Measurements from ENCODE around the gene GBGT1. TPM values are rescaled to one million over a fixed set of nuclear protein-coding genes. Genes with fewer than 3 reads are reported as not detected.
A peak's percentile ranks its signal among the peaks of the same experiment; 100 is the strongest.

GBGT1 gene
- total and polyA plus RNA-seq, 4 donors: 2.8 to 28.9 (median 9.2) TPM

DNA sequence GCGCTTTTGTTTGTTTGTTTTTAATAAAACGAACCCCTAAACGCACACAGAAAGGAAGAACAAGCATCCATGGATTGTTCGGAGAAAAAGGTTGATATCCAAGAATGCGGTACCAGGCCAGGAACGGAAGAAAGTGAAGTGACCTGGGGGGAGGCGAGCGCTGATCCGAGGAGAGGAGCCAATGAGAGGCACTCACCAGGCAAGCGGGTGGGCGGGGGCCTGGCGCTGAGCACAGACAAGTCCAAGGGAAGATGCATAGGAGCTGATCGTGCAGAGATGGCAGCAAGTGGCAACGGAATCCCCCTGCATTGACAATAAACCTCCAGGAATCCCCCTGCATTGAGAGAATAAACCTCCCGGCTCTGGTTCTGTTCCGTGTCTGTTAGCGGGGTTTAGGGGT, 36.9 kb upstream of the GBGT1 start:
- Histone ChIP-seq H3K27me3 (ENCODE audit: control insufficient read depth in 1 of 2, insufficient read depth in 2 of 2, low read length in 1 of 2) (no peaks in the 10 kb centered on the region), H3K9me3 (ENCODE audit: control insufficient read depth, low read length) (no peaks in the 10 kb centered on the region), H3K36me3 (ENCODE audit: control insufficient read depth in 1 of 2, insufficient read depth in 2 of 2, low read length in 1 of 2) (no peaks in the 10 kb centered on the region), H3K4me1 (ENCODE audit: control insufficient read depth in 1 of 2, insufficient read depth in 2 of 2, low read length in 2 of 2) (no peaks in the 10 kb centered on the region), H3K4me3 (ENCODE audit: low read length in 2 of 2) (no peak overlapping the region), H3K27ac (ENCODE audit: low read depth in 1 of 2, low read length in 2 of 2) (no peak overlapping the region)
- intact Hi-C loops (cut with DNase I): no loop called here
- peak in 1 of 2 donors; percentile 45 for DNase-seq
- WGBS, 2 donors: 86 to 90% methylated on average over 16 to 17 of the region's 17 CpGs
- no peak for ATAC-seq (ENCODE audit: low FRiP score)

DNA sequence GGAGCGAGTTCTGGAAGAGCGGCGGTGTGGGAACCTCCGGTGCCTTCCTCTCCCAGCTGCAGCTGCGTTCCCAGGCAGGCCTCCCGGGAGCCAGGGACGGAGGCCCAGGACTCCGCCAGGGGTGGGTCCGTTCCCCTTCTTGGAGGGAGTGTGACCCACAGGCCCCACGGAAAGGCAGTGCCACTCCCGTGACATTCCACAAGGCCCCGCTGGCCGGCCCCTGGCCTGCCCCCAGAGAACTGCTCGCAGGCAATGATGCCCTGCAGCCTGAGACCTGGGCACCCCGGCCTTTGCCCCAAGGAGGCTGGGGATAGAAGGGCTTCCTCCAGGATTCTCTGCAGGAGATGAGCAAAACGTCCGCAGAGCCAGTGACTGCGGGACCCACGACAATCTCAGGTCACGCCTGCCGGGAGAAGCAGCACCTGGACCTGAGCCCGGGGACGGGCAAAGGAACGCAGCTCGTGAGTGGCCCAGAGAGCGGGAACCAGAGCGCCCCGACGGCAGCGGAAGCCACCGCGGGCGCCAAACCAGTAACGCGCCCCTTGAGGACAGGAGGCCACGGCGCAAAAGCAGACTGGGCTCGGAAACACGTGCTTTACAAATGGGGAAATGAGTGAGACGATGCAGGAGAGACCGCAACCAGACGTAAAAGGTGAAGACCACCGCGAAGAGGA, 36.1 kb upstream of the GBGT1 start:
- 21 to 39% methylated on average over 44 of the region's 44 CpGs for WGBS, 2 donors
- no peaks in the 10 kb centered on the region for H3K36me3 ChIP-seq (ENCODE audit: control insufficient read depth in 1 of 2, insufficient read depth in 2 of 2, low read length in 1 of 2)
- DNase-seq (peak in 1 of 2 donors; percentile 83), ATAC-seq (ENCODE audit: low FRiP score) (peak; percentile 65)
- no peaks in the 10 kb centered on the region for H3K27me3 ChIP-seq (ENCODE audit: control insufficient read depth in 1 of 2, insufficient read depth in 2 of 2, low read length in 1 of 2)
- H3K27ac ChIP-seq (ENCODE audit: low read depth in 1 of 2, low read length in 2 of 2): no peak overlapping the region
- H3K9me3 ChIP-seq (ENCODE audit: control insufficient read depth, low read length): no peaks in the 10 kb centered on the region
- no peaks in the 10 kb centered on the region for H3K4me1 ChIP-seq (ENCODE audit: control insufficient read depth in 1 of 2, insufficient read depth in 2 of 2, low read length in 2 of 2)
- intact Hi-C loops (cut with DNase I): no loop called here
- no peak overlapping the region for H3K4me3 ChIP-seq (ENCODE audit: low read length in 2 of 2)

DNA sequence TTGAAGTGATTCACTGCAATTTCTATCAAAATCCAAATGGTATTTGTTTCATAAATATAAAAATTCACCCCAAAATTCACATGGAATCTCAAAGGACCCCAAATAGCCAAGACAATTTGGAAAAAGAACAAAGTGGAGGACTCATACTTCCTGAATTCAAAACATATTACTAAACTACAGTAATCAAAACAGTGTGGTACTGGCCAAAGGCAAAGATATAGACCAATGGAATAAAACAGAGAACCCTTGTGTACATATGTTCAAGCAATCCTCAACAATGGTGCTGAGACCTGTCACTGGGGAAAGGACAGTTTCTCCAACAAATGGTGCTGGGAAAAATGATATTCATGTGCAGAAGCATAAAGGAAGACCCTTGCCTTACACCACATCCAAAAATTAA, 31.3 kb upstream of the GBGT1 start:
- no peaks in the 10 kb centered on the region for H3K36me3 ChIP-seq (ENCODE audit: control insufficient read depth in 1 of 2, insufficient read depth in 2 of 2, low read length in 1 of 2)
- H3K9me3 ChIP-seq (ENCODE audit: control insufficient read depth, low read length): no peaks in the 10 kb centered on the region
- ATAC-seq (ENCODE audit: low FRiP score) (no peak), DNase-seq (no peak)
- H3K4me3 ChIP-seq (ENCODE audit: low read length in 2 of 2): no peak overlapping the region
- H3K4me1 ChIP-seq (ENCODE audit: control insufficient read depth in 1 of 2, insufficient read depth in 2 of 2, low read length in 2 of 2): no peaks in the 10 kb centered on the region
- intact Hi-C loops (cut with DNase I): no loop called here
- no peak overlapping the region for H3K27ac ChIP-seq (ENCODE audit: low read depth in 1 of 2, low read length in 2 of 2)
- H3K27me3 ChIP-seq (ENCODE audit: control insufficient read depth in 1 of 2, insufficient read depth in 2 of 2, low read length in 1 of 2): peaks cover 0 to 2% of the 10 kb centered on the region in 2 donors

DNA sequence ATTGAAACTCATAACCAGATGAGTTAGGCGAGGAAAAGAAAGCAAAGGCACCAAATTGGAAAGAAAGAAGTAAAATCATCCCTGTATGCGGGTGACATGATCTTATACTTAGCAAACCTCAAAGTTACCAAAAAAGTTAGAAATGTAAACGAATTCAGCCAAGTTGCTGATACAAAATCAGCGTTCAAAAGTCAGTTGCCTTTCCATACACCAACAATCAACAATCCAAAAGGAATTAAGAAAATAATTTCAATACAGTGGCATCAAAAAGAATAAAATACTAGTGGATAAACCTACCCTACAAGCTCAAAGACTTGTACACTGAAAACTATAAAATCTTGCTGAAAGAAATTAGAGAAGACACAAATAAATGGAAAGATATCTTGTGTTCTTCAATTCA, 30.9 kb upstream of the GBGT1 start:
- H3K4me3 ChIP-seq (ENCODE audit: low read length in 2 of 2): no peak overlapping the region
- peaks cover 0 to 2% of the 10 kb centered on the region in 2 donors for H3K27me3 ChIP-seq (ENCODE audit: control insufficient read depth in 1 of 2, insufficient read depth in 2 of 2, low read length in 1 of 2)
- H3K4me1 ChIP-seq (ENCODE audit: control insufficient read depth in 1 of 2, insufficient read depth in 2 of 2, low read length in 2 of 2): no peaks in the 10 kb centered on the region
- H3K36me3 ChIP-seq (ENCODE audit: control insufficient read depth in 1 of 2, insufficient read depth in 2 of 2, low read length in 1 of 2): no peaks in the 10 kb centered on the region
- H3K27ac ChIP-seq (ENCODE audit: low read depth in 1 of 2, low read length in 2 of 2): no peak overlapping the region
- intact Hi-C loops (cut with DNase I): no loop called here
- no peak for DNase-seq
- ATAC-seq (ENCODE audit: low FRiP score): no peak
- 82 to 86% methylated on average over 4 of the region's 4 CpGs for WGBS, 2 donors
- H3K9me3 ChIP-seq (ENCODE audit: control insufficient read depth, low read length): no peaks in the 10 kb centered on the region

DNA sequence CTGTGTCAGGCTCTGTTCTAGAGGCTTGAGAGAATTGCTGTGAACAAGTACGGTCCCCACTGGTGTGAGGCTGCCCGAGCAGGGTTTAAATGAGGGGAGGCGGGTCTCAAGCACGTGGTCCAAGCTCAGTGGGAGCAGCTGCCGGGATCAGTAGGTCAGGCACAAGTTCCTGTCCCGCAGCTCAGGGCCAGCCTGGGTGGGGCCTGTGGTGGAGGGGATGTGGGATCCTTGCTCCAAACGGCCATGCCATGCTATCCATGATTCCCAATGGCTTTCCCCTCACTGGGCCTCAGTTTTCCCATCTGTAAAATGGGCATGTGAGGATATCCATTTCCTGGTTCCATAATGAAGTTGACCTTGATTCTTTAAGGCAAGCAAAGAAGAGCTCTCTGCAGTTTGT, 28.3 kb upstream of the GBGT1 start:
- Histone ChIP-seq H3K4me1 (ENCODE audit: control insufficient read depth in 1 of 2, insufficient read depth in 2 of 2, low read length in 2 of 2) (no peaks in the 10 kb centered on the region), H3K27ac (ENCODE audit: low read depth in 1 of 2, low read length in 2 of 2) (no peak overlapping the region), H3K4me3 (ENCODE audit: low read length in 2 of 2) (no peak overlapping the region), H3K27me3 (ENCODE audit: control insufficient read depth in 1 of 2, insufficient read depth in 2 of 2, low read length in 1 of 2) (peaks cover 0 to 2% of the 10 kb centered on the region in 2 donors), H3K9me3 (ENCODE audit: control insufficient read depth, low read length) (no peaks in the 10 kb centered on the region), H3K36me3 (ENCODE audit: control insufficient read depth in 1 of 2, insufficient read depth in 2 of 2, low read length in 1 of 2) (no peaks in the 10 kb centered on the region)
- intact Hi-C loops (cut with DNase I): no loop called here
- WGBS, 2 donors: 62 to 72% methylated on average over 7 of the region's 7 CpGs
- no peak for ATAC-seq (ENCODE audit: low FRiP score)
- DNase-seq: no peak

DNA sequence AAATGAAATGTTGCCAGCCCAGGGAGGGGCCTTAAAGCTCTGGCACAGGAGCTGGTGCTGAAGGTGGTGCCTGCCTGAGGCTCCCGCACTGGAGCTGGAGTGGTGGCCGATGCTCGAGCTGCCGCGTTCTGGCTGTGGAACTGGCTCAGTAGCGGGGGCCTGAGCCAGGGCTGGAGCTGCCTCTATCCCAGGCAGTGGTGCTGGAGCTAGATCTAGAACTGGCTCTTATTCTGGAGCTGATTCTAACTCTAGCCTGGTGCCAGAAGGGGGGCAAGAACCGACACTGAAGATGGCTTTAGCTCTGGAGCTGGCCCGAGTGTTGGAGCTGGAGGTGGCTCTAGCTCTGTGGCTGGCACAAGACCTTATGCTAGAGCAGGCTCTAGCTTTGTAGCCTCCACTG, 26.1 kb upstream of the GBGT1 start:
- Histone ChIP-seq H3K4me1 (ENCODE audit: control insufficient read depth in 1 of 2, insufficient read depth in 2 of 2, low read length in 2 of 2) (no peaks in the 10 kb centered on the region), H3K9me3 (ENCODE audit: control insufficient read depth, low read length) (no peaks in the 10 kb centered on the region), H3K27me3 (ENCODE audit: control insufficient read depth in 1 of 2, insufficient read depth in 2 of 2, low read length in 1 of 2) (peaks cover 0 to 2% of the 10 kb centered on the region in 2 donors), H3K27ac (ENCODE audit: low read depth in 1 of 2, low read length in 2 of 2) (no peak overlapping the region), H3K4me3 (ENCODE audit: low read length in 2 of 2) (no peak overlapping the region), H3K36me3 (ENCODE audit: control insufficient read depth in 1 of 2, insufficient read depth in 2 of 2, low read length in 1 of 2) (no peaks in the 10 kb centered on the region)
- DNase-seq: peak in 1 of 2 donors; percentile 50
- 82 to 88% methylated on average over 8 of the region's 8 CpGs for WGBS, 2 donors
- ATAC-seq (ENCODE audit: low FRiP score): no peak
- intact Hi-C loops (cut with DNase I): no loop called here

DNA sequence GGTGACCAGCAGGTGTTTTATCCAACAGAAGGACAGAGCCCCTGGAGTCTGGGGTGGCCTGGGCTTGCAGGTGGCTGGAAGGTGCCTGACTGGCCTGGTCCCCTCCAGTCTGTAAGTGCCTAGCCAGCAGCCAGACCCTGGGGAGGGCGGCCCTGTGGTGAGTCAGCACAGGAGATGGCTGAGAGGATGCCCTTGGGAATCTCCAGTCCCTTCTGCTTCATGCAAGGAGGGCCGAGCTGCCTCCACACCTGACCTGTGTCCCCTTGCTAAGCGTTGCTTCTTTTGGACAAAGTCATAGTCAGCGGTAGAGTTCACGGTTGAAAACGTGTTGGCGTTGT, 25.1 kb upstream of the GBGT1 start:
- WGBS, 2 donors: 80 to 82% methylated on average over 7 of the region's 7 CpGs
- H3K36me3 ChIP-seq (ENCODE audit: control insufficient read depth in 1 of 2, insufficient read depth in 2 of 2, low read length in 1 of 2): no peaks in the 10 kb centered on the region
- H3K4me1 ChIP-seq (ENCODE audit: control insufficient read depth in 1 of 2, insufficient read depth in 2 of 2, low read length in 2 of 2): no peaks in the 10 kb centered on the region
- H3K9me3 ChIP-seq (ENCODE audit: control insufficient read depth, low read length): no peaks in the 10 kb centered on the region
- ATAC-seq (ENCODE audit: low FRiP score) (no peak), DNase-seq (peak in 1 of 2 donors; percentile 56)
- H3K4me3 ChIP-seq (ENCODE audit: low read length in 2 of 2): no peak overlapping the region
- no peaks in the 10 kb centered on the region for H3K27me3 ChIP-seq (ENCODE audit: control insufficient read depth in 1 of 2, insufficient read depth in 2 of 2, low read length in 1 of 2)
- no peak overlapping the region for H3K27ac ChIP-seq (ENCODE audit: low read depth in 1 of 2, low read length in 2 of 2)
- intact Hi-C loops (cut with DNase I): no loop called here

DNA sequence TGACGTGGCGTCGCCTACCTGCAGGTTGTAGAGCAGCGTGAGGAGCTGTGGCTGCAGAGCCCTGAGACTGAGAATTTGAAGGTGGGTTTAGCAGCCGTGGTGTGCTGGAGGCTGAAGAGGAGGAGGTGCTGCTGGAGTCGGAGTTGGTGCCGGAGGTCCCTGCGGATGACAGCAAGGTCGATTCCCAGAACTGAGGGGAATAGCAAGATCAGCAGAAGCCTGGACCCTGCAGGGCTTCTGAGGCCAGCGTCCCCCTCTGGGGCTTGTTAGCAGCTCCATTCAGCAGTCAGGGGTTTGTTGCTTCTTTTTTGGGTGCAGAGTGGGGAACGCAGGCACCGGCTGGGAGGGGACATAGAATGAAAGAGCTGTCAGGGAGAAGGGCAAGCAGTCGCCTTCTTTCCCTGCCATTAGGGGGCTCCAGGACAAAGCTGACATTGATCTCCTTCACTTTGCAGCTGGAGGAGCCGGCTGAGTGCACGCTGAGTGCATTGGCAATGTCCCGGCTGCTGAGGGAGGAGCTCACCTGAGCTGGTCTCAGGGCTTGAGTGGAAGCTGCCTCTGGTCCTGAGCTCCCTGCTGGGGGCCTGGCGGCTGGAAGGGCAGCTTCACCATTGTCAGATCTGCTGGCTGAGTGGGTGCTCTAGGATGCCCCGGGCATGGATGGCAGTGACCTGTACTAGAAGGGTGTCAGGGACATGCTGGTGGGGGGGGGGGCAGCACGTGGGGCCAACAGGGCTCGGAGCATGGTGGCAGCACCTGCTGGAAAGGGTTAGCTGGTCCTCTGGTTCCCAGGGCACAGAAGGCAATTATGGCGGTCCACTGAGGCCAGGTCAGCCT, 24.5 kb upstream of the GBGT1 start:
- intact Hi-C loops (cut with DNase I): no loop called here
- no peaks in the 10 kb centered on the region for H3K27me3 ChIP-seq (ENCODE audit: control insufficient read depth in 1 of 2, insufficient read depth in 2 of 2, low read length in 1 of 2)
- WGBS, 2 donors: 50 to 55% methylated on average over 21 of the region's 21 CpGs
- H3K27ac ChIP-seq (ENCODE audit: low read depth in 1 of 2, low read length in 2 of 2): no peak overlapping the region
- H3K4me3 ChIP-seq (ENCODE audit: low read length in 2 of 2): no peak overlapping the region
- no peaks in the 10 kb centered on the region for H3K36me3 ChIP-seq (ENCODE audit: control insufficient read depth in 1 of 2, insufficient read depth in 2 of 2, low read length in 1 of 2)
- H3K9me3 ChIP-seq (ENCODE audit: control insufficient read depth, low read length): no peaks in the 10 kb centered on the region
- DNase-seq: peak in 1 of 2 donors; percentile 55
- H3K4me1 ChIP-seq (ENCODE audit: control insufficient read depth in 1 of 2, insufficient read depth in 2 of 2, low read length in 2 of 2): no peaks in the 10 kb centered on the region
- ATAC-seq (ENCODE audit: low FRiP score): no peak

DNA sequence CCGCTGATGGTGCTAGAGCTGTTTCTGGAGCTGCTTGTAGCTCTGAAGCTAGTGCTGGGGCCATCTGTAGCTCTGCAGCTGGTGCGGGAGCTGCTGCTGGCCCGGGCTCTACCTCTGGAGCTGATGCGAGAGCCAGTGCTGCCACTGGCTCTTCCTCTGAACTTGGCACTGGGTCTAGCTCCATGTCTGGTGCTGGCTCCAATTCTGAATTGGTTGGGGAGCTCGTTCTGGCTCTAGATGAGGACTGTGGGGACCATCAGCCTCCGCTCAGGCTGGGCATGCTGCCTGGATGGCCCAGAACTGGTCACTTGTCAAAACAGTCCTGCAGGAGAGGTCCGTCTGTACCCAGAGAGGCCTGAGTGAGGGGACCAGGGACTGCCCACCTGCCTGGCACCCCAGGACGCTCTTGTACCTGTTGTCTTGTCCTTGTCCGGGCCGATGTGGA, 23.9 kb upstream of the GBGT1 start:
- Histone ChIP-seq H3K27me3 (ENCODE audit: control insufficient read depth in 1 of 2, insufficient read depth in 2 of 2, low read length in 1 of 2) (no peaks in the 10 kb centered on the region), H3K4me1 (ENCODE audit: control insufficient read depth in 1 of 2, insufficient read depth in 2 of 2, low read length in 2 of 2) (no peaks in the 10 kb centered on the region), H3K27ac (ENCODE audit: low read depth in 1 of 2, low read length in 2 of 2) (no peak overlapping the region), H3K4me3 (ENCODE audit: low read length in 2 of 2) (no peak overlapping the region), H3K36me3 (ENCODE audit: control insufficient read depth in 1 of 2, insufficient read depth in 2 of 2, low read length in 1 of 2) (no peaks in the 10 kb centered on the region), H3K9me3 (ENCODE audit: control insufficient read depth, low read length) (no peaks in the 10 kb centered on the region)
- intact Hi-C loops (cut with DNase I): loop anchor here in 1 of 2 donors (2.0 kb wide), 1 partner anchor 299 kb away; no protein-coding TSS in a partner anchor
- peak in 1 of 2 donors; percentile 21 for DNase-seq
- no peak for ATAC-seq (ENCODE audit: low FRiP score)
- 73 to 78% methylated on average over 10 of the region's 10 CpGs for WGBS, 2 donors

All from aorta (tissue), 5 donors.